Ovary (tissue), 3 donors: Measurements from ENCODE around the gene CBX6.

Experiments
- EP300 ChIP-seq: sonication (generic); formaldehyde crosslinking; IDR thresholded peaks from one replicate; pipeline ENCODE4 v1.6.1; 2017; ENCODE audit warnings: antibody characterized with exemption
- POLR2A ChIP-seq: fragments of 450-650 bp; IDR thresholded peaks from one replicate; pipeline ENCODE4 v1.6.1; 2017; ENCODE audit warnings: antibody characterized with exemption, mild to moderate bottlenecking, moderate library complexity
- TF ChIP-seq, protein P1 (sequence below), 3 donors: fragments of 450-650 bp in 2 of 3; fragments of 200-600 bp in 1 of 3; IDR thresholded peaks; one replicate each; pipeline versions ENCODE4 v1.5.1 to v1.8.0; 2016 to 2022; ENCODE audit warnings: antibody characterized with exemption in 3 of 3, mild to moderate bottlenecking in 1 of 3
- donor health status: DM: no; HTN: no; CAD: no.

- no peak for TF ChIP-seq EP300
- TF ChIP-seq, protein P1, sequence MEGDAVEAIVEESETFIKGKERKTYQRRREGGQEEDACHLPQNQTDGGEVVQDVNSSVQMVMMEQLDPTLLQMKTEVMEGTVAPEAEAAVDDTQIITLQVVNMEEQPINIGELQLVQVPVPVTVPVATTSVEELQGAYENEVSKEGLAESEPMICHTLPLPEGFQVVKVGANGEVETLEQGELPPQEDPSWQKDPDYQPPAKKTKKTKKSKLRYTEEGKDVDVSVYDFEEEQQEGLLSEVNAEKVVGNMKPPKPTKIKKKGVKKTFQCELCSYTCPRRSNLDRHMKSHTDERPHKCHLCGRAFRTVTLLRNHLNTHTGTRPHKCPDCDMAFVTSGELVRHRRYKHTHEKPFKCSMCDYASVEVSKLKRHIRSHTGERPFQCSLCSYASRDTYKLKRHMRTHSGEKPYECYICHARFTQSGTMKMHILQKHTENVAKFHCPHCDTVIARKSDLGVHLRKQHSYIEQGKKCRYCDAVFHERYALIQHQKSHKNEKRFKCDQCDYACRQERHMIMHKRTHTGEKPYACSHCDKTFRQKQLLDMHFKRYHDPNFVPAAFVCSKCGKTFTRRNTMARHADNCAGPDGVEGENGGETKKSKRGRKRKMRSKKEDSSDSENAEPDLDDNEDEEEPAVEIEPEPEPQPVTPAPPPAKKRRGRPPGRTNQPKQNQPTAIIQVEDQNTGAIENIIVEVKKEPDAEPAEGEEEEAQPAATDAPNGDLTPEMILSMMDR (IDR thresholded peaks at IDR 0.05) = no peak
- no peak for TF ChIP-seq POLR2A
Observed at GRCh38 chr22:38827510-38827909, 44.5 kb downstream of the CBX6 start.
